NCI-H146 treated with DMSO at 0.1 percent for 48 hours (cell line): ENCODE measurements around the gene TRAF5.
A peak's percentile ranks its signal among the peaks of the same experiment; 100 is the strongest.

Source experiments
- DNase-seq: peaks from one replicate; lab custom pipeline; 2025; ENCODE audit not compliant: unreplicated experiment; lab: John Stamatoyannopoulos, UW

The TRAF5 gene

GRCh38 chr1:211328084-211328694 lies 1.6 kb downstream of the TRAF5 start:
- no peak for DNase-seq

GRCh38 chr1:211328866-211329475 lies 2.3 kb downstream of the TRAF5 start:
- DNase-seq, result no peak

- peak; percentile 55 for DNase-seq
These were observed 3.1 kb downstream of the TRAF5 start for GRCh38 chr1:211329764-211330201.

GRCh38 chr1:211330282-211330936 lies 3.8 kb downstream of the TRAF5 start:
- no peak for DNase-seq

- DNase-seq, result no peak
These were observed 4.5 kb downstream of the TRAF5 start for GRCh38 chr1:211331011-211331709.

GRCh38 chr1:211332036-211332616 lies 5.5 kb downstream of the TRAF5 start:
- peak; percentile 20 for DNase-seq

GRCh38 chr1:211332830-211333229 lies 6.2 kb downstream of the TRAF5 start:
- DNase-seq, result no peak

GRCh38 chr1:211333906-211334305 lies 7.3 kb downstream of the TRAF5 start:
- DNase-seq, result peak; percentile 86

GRCh38 chr1:211334986-211335385 lies 8.4 kb downstream of the TRAF5 start:
- DNase-seq, result no peak

GRCh38 chr1:211335522-211336157 lies 9.0 kb downstream of the TRAF5 start:
- peak; percentile 56 for DNase-seq

GRCh38 chr1:211336161-211336560 lies 9.5 kb downstream of the TRAF5 start:
- DNase-seq, result no peak

- no peak for DNase-seq
These were observed 10.1 kb downstream of the TRAF5 start for GRCh38 chr1:211336775-211337174.

- DNase-seq, result no peak
These were observed 11.0 kb downstream of the TRAF5 start for GRCh38 chr1:211337430-211338223.

GRCh38 chr1:211338224-211338620 lies 11.6 kb downstream of the TRAF5 start:
- DNase-seq, result no peak

GRCh38 chr1:211339631-211340041 lies 13.0 kb downstream of the TRAF5 start:
- no peak for DNase-seq

GRCh38 chr1:211340622-211341507 lies 14.2 kb downstream of the TRAF5 start:
- DNase-seq, result no peak

- DNase-seq, result no peak
These were observed 15.4 kb downstream of the TRAF5 start for GRCh38 chr1:211341999-211342398.

GRCh38 chr1:211343607-211344006 lies 17.0 kb downstream of the TRAF5 start:
- DNase-seq, result no peak

- no peak for DNase-seq
These were observed 17.6 kb downstream of the TRAF5 start for GRCh38 chr1:211344152-211344618.
